GM13976 (cell line): ENCODE results near the gene FAM3C.

ENCODE experiments used
- DNase-seq: peaks from one replicate; pipeline ENCODE4 v3.0.0; 2012; ENCODE audit warnings: low spot score
- CTCF ChIP-seq: IDR thresholded peaks from 2 replicates; pipeline ENCODE4 v1.5.1; 2012; ENCODE audit warnings: borderline replicate concordance, mild to moderate bottlenecking; ENCODE audit not compliant: insufficient read depth; ENCODE audit errors: extremely low read depth, missing control alignments, control extremely low read depth
- in situ Hi-C: fragments of 300-500 bp; cut with MboI; formaldehyde crosslinking; loops from one replicate; pipeline ENCODE4 v1.12.0; 2022; ENCODE audit warnings: low sequenced_read_pairs, mixed read lengths, inconsistent platforms; ENCODE audit not compliant: unreplicated experiment

Gene FAM3C

DNA sequence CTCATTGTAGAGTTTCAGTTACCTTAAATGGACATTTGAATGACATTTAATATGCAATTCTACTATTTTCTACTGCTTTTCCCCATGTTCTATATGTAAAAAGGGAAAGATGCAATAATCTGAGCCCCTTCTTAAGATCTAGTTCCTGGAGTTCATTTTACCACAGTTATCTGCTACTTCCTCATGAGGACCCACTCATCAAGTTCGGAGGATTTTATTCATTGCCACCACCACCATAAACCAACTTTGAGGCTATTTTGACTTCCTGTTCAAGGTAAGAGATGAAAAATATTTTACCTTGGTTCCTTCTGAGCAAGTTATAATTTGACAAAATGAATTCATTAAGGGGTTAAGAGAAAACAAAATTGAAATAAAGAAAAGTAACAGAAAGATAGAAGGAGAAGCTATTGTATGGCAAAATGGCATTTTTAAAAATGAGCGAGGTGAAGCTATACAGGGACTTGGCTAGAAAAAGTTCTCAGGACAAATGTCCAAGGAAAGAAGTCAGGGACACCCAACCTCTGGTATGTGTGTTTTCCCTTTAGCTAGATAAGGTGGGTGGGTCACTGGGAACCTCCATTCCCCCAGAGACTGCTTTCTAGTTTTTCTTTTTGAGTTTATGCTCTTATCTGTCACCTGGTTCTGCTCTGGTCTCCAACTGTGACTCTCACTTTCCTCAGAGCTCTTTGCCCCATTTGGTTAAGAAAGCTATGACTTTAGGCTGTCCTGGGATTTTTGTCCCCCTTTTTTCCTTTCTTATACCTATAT, 14.9 kb upstream of the FAM3C start:
- in situ Hi-C loops = no loop called here
- DNase-seq = no peak
- TF ChIP-seq CTCF = no peak

DNA sequence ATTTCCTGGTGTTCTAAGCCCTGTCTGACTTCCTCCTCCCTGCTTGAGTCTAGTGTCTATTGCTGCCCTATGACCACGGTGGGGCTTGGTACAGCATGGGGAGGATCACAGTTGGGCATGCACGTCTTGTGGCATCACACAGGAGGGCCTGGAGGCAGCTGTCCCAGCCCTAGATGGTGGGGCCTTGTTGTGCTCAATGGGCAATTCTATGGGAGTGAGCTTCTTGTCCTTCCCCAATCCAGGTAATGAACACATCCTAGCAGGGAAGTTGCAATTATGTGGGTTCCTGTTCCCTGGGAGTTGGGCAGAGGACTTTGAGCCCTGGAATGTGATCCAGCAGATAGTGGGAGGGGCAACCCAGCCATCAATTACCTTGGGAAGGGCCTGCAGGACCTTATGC, 10.8 kb upstream of the FAM3C start:
- DNase-seq = no peak
- in situ Hi-C loops = no loop called here
- TF ChIP-seq CTCF = no peak

DNA sequence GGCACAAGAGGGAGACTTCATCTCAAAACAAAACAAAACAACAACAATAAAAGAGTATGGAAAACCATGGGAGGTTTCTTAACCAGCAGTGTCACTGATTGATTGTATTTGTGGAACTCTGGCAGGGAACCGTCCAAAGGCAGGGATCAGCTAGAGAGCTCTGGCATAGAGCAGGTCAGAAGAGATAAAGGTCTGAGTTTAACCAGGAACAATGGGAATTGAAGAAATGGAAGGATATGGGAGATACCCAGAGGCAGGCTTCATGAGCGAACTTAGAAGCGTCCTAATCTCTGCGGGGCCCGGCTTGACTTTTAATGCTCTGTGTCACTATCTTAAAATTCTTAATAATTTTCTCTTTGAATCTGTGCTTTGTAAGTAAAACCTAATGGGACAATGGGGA, 10.4 kb upstream of the FAM3C start:
- no peak for TF ChIP-seq CTCF

GRCh38 chr7:121404348-121404747, 8.2 kb upstream of the FAM3C start:
- no peak for TF ChIP-seq CTCF
- in situ Hi-C loops = no loop called here

More for the DNA sequence above, 10.4 kb upstream of the FAM3C start:
- in situ Hi-C loops = no loop called here
- no peak for DNase-seq

DNA sequence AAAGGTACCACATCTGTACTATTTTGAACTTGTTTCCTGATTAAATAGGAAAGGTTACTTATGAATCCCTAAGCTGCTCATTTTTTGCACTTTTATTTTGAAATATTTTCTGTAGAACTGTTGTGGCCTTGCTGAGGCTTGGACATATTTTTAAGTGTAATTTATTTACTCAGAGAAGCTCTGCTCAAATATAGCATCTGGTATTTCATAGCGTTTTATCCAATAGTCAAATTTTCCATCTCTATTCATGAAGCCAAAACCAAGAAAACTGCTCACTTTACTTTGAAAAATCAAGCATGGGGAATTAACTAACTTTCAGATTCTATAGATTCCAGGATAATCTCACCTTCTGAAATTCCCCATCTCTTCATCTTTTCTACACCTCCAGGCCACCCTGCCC, 6.6 kb upstream of the FAM3C start:
- in situ Hi-C loops = no loop called here
- TF ChIP-seq CTCF = no peak
- DNase-seq = no peak

More at GRCh38 chr7:121404348-121404747, 8.2 kb upstream of the FAM3C start:
- DNase-seq = no peak

DNA sequence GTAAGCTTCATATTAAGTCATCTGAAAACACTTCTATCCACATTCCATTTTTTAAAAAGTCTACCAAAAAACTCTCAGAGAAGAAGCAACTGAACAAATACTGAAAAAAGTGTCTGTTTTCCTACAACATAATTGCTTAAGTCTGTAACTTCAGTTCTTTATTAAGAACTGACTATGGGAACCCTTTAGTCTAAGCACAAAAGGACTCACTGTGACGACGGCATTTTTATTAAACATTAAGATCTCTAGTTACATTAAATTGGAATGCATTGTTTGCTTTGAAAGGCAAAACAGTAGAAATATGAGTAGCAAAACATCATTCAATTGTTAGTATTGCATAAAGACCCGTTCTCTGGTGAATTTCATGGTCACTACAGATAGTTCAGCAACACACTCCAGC, 5.8 kb upstream of the FAM3C start:
- no peak for DNase-seq
- in situ Hi-C loops = no loop called here
- no peak for TF ChIP-seq CTCF
